Raji (cell line): Measurements from ENCODE around the gene SORCS2.

Experiments
- POLR2A ChIP-seq: IDR thresholded peaks from 2 replicates; pipeline ENCODE4 v1.6.1; 2011; ENCODE audit warnings: low read depth, low read length, control low read depth; ENCODE audit not compliant: insufficient read depth

Gene SORCS2

GRCh38 chr4:7156328-7156727 is 36.0 kb upstream of the SORCS2 start:
- no peak for TF ChIP-seq POLR2A

- TF ChIP-seq POLR2A: no peak
Observed at GRCh38 chr4:7156761-7157488, 35.4 kb upstream of the SORCS2 start.

- no peak for TF ChIP-seq POLR2A
Observed at GRCh38 chr4:7157666-7158065, 34.7 kb upstream of the SORCS2 start.

DNA sequence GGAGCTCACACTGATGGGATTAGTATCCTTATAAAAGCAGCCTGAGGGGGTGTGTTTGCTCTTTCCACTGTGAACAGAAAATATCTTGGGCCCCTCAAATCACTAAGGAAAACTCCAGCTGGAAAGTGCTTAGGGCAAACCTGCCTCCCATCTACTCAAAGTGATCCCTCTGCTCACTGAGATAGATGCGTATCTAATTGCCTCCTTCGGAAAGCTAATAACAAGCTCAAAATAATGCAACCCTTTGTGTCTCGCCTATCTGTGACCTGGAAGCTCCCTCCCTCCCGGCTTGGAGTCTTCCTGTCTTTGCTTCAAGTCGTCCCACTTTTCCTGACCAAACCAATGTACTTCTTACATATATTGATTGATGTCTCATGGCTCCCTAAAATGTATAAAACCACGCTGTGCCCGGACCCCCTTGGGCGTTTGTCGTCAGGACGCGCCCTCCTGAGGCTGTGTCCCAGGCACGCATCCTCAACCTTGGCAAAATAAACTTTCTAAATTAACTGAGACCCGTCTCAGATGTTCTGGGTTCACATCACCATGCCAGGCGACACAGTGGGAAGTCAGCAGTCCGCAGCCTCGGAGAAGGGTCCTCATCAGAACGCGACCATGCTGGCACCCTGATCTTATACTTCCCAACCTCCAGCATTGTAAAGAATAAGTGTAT is 34.1 kb upstream of the SORCS2 start:
- TF ChIP-seq POLR2A: no peak

DNA sequence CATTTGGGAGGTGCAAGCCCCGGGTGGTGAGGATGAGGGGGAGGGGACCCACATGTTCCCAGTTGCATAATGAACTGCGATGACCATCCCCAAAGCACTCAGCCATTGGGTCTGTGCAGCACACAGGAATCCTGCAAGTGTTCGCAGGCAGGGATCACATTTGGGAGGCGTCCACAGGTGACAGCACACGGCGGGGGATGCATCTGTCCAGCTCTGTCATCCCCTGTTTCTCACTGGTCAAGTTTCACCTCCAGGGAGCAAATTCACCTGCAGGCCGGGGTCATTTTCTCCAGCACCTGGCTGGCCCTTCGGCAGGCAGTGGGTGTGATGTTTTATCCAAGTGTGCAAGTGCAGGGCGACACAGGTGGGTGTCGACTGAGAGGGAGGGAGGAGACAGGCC is 33.3 kb upstream of the SORCS2 start:
- TF ChIP-seq POLR2A: no peak

DNA sequence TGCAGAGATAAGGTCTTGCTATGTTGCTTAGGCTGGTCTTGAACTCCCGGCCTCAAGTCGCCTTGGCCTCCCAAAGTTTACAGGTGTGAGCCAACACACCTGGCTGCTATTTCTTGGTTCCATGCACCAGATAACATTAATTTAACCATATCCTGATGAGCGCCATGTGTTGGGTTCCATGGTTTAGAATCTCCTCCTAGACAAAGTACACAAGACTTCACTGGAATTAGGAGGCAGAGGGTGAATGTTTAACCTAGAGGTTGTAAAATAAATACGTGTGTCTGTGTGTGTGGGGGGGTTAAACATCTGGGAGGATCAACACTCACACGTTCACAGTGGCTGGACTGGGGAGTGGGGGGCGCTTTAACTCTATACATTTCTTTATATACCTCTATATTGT is 32.4 kb upstream of the SORCS2 start:
- TF ChIP-seq POLR2A: no peak

- TF ChIP-seq POLR2A: no peak
Observed at GRCh38 chr4:7160439-7160838, 31.9 kb upstream of the SORCS2 start.

DNA sequence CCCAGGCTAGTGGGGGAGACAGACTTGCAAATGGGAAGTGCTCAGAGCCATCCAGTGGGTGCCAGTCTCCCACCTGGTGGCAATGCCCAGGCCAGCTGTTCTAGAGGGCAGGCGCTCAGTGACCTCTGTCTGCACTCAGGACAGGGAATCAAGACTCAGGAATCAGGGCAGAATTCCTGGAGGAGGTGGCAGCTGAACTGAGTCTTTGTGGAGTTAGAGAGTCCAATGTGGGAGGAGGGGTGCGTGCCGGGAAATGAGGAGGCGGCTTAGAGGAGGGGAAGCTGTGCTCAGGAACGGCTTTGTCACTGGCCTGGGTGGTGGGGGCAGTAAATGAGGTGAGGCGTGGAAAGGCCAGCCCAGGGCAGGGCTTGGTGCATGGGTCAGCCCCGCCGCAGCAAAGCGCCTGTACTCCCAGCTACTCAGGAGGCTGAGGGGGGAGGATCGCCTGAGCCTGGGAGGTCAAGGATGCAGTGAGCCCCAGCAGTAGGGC is 31.3 kb upstream of the SORCS2 start:
- TF ChIP-seq POLR2A: no peak

DNA sequence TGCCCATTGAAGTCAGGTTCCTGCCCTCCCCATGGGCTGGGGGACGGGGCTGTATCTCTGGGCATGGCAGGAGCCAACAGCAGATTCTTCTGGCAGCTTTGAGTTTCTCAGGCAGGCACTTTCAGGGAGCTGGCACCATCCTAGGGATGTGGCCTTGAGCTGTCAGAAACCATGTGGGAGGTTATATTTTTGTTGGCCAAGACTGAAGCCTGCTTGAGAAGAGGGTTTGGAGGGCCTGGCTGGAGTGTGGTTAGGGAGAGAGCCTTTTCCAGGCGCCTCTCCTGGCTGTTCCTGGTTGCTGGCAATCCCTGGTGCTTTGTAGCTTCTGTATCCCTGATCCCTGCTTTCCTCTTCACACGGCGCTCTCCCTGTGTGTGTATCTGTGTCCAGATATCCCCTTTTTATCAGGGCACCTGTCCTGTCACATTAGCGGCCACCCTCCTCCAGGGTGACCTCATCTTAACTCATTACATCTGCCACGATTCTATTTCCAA is 30.6 kb upstream of the SORCS2 start:
- TF ChIP-seq POLR2A: no peak

- TF ChIP-seq POLR2A: no peak
Observed at GRCh38 chr4:7165874-7166201, 26.5 kb upstream of the SORCS2 start.

- TF ChIP-seq POLR2A: no peak
Observed at GRCh38 chr4:7166237-7166636, 26.1 kb upstream of the SORCS2 start.

- TF ChIP-seq POLR2A: no peak
Observed at GRCh38 chr4:7166981-7167700, 25.2 kb upstream of the SORCS2 start.

- no peak for TF ChIP-seq POLR2A
Observed at GRCh38 chr4:7167706-7168105, 24.6 kb upstream of the SORCS2 start.

DNA sequence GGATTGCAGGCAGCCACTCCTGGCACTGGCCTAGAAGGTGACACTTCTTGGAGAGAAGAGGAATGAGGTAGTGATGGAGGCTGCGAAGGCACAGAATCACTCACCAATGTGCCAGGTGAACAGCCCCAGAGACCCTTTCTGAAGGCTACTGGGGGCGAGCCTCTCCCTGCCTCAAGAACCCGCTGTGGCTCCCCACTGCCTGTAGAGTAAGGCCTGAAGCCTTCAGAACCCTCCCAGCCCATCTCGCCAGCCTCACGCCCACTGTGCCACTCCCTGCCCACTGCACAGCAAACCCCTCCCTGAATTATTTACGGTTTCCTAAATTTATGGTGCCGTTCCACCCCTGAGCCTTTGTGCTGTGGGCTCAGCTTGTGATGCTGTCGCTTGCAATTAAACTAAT is 24.2 kb upstream of the SORCS2 start:
- TF ChIP-seq POLR2A: no peak

GRCh38 chr4:7169134-7169533 is 23.2 kb upstream of the SORCS2 start:
- TF ChIP-seq POLR2A: no peak

DNA sequence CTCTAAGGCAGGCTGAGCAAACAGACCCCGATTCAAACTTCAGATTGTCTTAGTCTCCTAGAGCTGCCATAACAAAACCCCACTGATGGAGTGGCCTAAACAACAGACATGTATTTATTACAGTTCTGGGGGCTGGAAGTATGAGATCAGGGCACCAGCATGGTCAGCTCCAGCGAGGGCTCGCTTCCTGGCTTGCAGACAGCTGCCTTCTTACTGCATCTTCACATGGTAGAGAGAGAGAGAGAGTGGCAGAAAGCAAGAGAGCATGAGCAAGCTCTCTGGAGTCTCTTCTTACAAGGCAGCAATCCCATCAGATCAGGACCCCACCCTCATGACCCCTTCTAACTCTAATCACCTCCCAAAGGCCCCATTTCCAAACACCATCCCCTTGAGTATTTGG is 22.3 kb upstream of the SORCS2 start:
- TF ChIP-seq POLR2A: no peak
